Lower leg skin (tissue), 3 donors: ENCODE measurements around the gene TBL2.

Experiments
- CTCF ChIP-seq, 3 donors: fragments of 450-650 bp; IDR thresholded peaks; one replicate each; pipeline ENCODE4 v1.5.1; 2016; ENCODE audit warnings: antibody characterized with exemption in 3 of 3, mild to moderate bottlenecking in 3 of 3, moderate library complexity in 2 of 3
- POLR2A ChIP-seq, 2 donors: fragments of 450-650 bp; IDR thresholded peaks; one replicate each; pipeline ENCODE4 v1.6.1; 2016 to 2017; ENCODE audit warnings: antibody characterized with exemption in 2 of 2, mild to moderate bottlenecking in 1 of 2, moderate library complexity in 1 of 2

GRCh38 chr7:73582664-73583202 is 4.4 kb upstream of the TBL2 start:
- TF ChIP-seq CTCF (IDR thresholded peaks at IDR 0.05), result no peak
- no peak for TF ChIP-seq POLR2A (IDR thresholded peaks at IDR 0.05)
